OCI-LY1 (cell line): Measurements from ENCODE around the gene UBIAD1.
A peak's percentile ranks its signal among the peaks of the same experiment; 100 is the strongest.

Experiments used
- H2AFZ ChIP-seq: fragments of 200-600 bp; sonication (generic), shearing (Covaris generic); 2 replicates; pipeline ENCODE4 v1.6.0; 2014; ENCODE audit warnings: antibody characterized with exemption, mild to moderate bottlenecking, low read length
- H3F3A ChIP-seq: fragments of 200-600 bp; sonication (generic), shearing (Covaris generic); 2 replicates; pipeline ENCODE4 v1.6.0; 2014; ENCODE audit warnings: mild to moderate bottlenecking, antibody characterized with exemption, low read length, moderate library complexity; ENCODE audit not compliant: insufficient read depth
- H3K27ac ChIP-seq: fragments of 200-600 bp; sonication (generic); 2 replicates; pipeline ENCODE4 v1.5.1; 2014; ENCODE audit warnings: low read length, mixed run types, mild to moderate bottlenecking, low read depth; ENCODE audit not compliant: poor library complexity, severe bottlenecking
- H3K27me3 ChIP-seq: fragments of 200-600 bp; sonication (generic); 2 replicates; pipeline ENCODE4 v1.6.0; 2014; ENCODE audit warnings: antibody characterized with exemption, mild to moderate bottlenecking, low read length, moderate library complexity; ENCODE audit not compliant: insufficient read depth
- H3K36me3 ChIP-seq: fragments of 200-600 bp; sonication (generic); 2 replicates; pipeline ENCODE4 v1.6.1; 2014; ENCODE audit warnings: mild to moderate bottlenecking, antibody characterized with exemption, low read length, moderate library complexity, mixed read lengths; ENCODE audit not compliant: insufficient read depth
- H3K4me1 ChIP-seq: fragments of 200-600 bp; sonication (generic); 2 replicates; pipeline ENCODE4 v1.5.1; 2014; ENCODE audit warnings: mild to moderate bottlenecking, low read length, moderate library complexity; ENCODE audit not compliant: insufficient read depth, severe bottlenecking
- H3K4me2 ChIP-seq: fragments of 200-600 bp; sonication (generic), shearing (Covaris generic); 2 replicates; pipeline ENCODE4 v1.6.1; 2014; ENCODE audit warnings: low read length
- H3K4me3 ChIP-seq: fragments of 200-600 bp; sonication (generic); 2 replicates; pipeline ENCODE4 v1.5.1; 2014; ENCODE audit warnings: low read length, low read depth, mild to moderate bottlenecking, mixed read lengths; ENCODE audit not compliant: poor library complexity, severe bottlenecking
- H3K79me2 ChIP-seq: fragments of 200-600 bp; shearing (Covaris generic); 2 replicates; pipeline ENCODE4 v1.6.1; 2016; ENCODE audit warnings: mixed run types, low read length, mixed read lengths; ENCODE audit not compliant: insufficient read depth
- H3K9ac ChIP-seq: fragments of 200-600 bp; sonication (generic), shearing (Covaris generic); 2 replicates; pipeline ENCODE4 v1.6.1; 2014; ENCODE audit warnings: mild to moderate bottlenecking, low read length, mixed read lengths
- H3K9me2 ChIP-seq: fragments of 200-600 bp; sonication (generic), shearing (Covaris generic); 2 replicates; pipeline ENCODE4 v1.6.1; 2014; ENCODE audit warnings: low read depth, mild to moderate bottlenecking, low read length, mixed read lengths
- H3K9me3 ChIP-seq: fragments of 200-600 bp; shearing (Covaris generic); 2 replicates; pipeline ENCODE4 v1.6.1; 2014; ENCODE audit warnings: low read length, mixed read lengths
- H4K20me1 ChIP-seq: fragments of 200-600 bp; sonication (generic), shearing (Covaris generic); 2 replicates; pipeline ENCODE4 v1.6.0; 2016; ENCODE audit warnings: mild to moderate bottlenecking, low read length; ENCODE audit not compliant: insufficient read depth
- EZH2 ChIP-seq: fragments of 200-600 bp; sonication (generic), shearing (Covaris generic); IDR thresholded peaks from 2 replicates; pipeline ENCODE4 v1.8.0; 2017; ENCODE audit warnings: borderline replicate concordance, mixed run types, mild to moderate bottlenecking, antibody characterized with exemption, low read length, moderate library complexity, mixed read lengths
- TF ChIP-seq, protein P1 (sequence below): fragments of 200-600 bp; sonication (generic), shearing (Covaris generic); IDR thresholded peaks from 2 replicates; pipeline ENCODE4 v1.5.1; 2017; ENCODE audit warnings: mild to moderate bottlenecking, antibody characterized with exemption, low read length, moderate library complexity, mixed read lengths

Gene UBIAD1

DNA sequence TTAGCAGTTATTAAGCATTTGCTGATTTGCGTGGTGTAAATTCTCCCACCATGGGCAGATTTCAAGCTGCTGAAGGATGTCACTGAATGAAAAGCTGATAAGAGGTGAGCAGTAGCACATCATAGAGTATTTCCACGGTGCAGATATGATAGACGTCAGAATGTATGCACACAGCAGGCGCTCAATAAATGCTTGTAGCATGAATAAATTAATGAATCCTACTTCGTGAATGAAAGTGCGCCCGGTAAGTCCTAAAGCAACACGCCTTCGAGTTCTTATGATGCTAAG, 510 bp upstream of the UBIAD1 start:
- peak overlapping the region; percentile 58 for H3K4me3 ChIP-seq
- no peaks in the 10 kb centered on the region for H3K9me3 ChIP-seq
- H2AFZ ChIP-seq = no peak overlapping the region
- H4K20me1 ChIP-seq = no peaks in the 10 kb centered on the region
- H3K4me1 ChIP-seq = peaks cover 24% of the 10 kb centered on the region
- H3K4me2 ChIP-seq = peak overlapping the region; percentile 74
- H3K9ac ChIP-seq = peak overlapping the region; percentile 42; the same call in 1 of the 2 replicates
- no peak overlapping the region for H3K27ac ChIP-seq
- peaks cover 12% of the 10 kb centered on the region; the same call in 1 of the 2 replicates for H3K36me3 ChIP-seq
- TF ChIP-seq, protein P1, sequence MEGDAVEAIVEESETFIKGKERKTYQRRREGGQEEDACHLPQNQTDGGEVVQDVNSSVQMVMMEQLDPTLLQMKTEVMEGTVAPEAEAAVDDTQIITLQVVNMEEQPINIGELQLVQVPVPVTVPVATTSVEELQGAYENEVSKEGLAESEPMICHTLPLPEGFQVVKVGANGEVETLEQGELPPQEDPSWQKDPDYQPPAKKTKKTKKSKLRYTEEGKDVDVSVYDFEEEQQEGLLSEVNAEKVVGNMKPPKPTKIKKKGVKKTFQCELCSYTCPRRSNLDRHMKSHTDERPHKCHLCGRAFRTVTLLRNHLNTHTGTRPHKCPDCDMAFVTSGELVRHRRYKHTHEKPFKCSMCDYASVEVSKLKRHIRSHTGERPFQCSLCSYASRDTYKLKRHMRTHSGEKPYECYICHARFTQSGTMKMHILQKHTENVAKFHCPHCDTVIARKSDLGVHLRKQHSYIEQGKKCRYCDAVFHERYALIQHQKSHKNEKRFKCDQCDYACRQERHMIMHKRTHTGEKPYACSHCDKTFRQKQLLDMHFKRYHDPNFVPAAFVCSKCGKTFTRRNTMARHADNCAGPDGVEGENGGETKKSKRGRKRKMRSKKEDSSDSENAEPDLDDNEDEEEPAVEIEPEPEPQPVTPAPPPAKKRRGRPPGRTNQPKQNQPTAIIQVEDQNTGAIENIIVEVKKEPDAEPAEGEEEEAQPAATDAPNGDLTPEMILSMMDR = no peak
- no peak for TF ChIP-seq EZH2
- H3K9me2 ChIP-seq = no peaks in the 10 kb centered on the region
- no peaks in the 10 kb centered on the region for H3K27me3 ChIP-seq
- H3F3A ChIP-seq = no peaks in the 10 kb centered on the region
- H3K79me2 ChIP-seq = peaks cover 18% of the 10 kb centered on the region

DNA sequence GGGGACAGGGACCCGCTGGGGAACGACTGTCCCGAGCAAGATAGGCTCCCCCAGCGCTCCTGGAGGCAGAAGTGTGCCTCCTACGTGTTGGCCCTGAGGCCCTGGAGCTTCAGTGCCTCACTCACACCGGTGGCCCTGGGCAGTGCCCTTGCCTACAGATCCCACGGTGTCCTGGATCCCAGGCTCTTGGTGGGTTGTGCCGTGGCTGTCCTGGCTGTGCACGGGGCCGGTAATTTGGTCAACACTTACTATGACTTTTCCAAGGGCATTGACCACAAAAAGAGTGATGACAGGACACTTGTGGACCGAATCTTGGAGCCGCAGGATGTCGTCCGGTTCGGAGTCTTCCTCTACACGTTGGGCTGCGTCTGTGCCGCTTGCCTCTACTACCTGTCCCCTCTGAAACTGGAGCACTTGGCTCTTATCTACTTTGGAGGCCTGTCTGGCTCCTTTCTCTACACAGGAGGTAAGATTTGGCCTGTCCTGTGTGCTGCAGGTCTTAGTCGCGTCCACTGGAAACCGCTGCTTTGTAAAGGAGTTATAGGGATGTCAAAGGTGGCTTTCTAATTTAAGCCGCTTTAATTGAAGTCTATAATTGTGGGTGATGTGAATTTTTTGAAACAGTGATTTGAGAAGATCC, 717 bp downstream of the UBIAD1 start:
- Histone ChIP-seq H3K4me2 (peak overlapping the region; percentile 74), H4K20me1 (no peaks in the 10 kb centered on the region), H3K79me2 (peaks cover 18% of the 10 kb centered on the region), H3K36me3 (peaks cover 12% of the 10 kb centered on the region; the same call in 1 of the 2 replicates), H3K4me1 (peaks cover 24% of the 10 kb centered on the region), H3K27ac (peak overlapping the region; percentile 71), H3K9me3 (no peaks in the 10 kb centered on the region), H3K27me3 (no peaks in the 10 kb centered on the region), H3F3A (no peaks in the 10 kb centered on the region), H3K4me3 (peak overlapping the region; percentile 91), H3K9ac (peak overlapping the region; percentile 90), H3K9me2 (no peaks in the 10 kb centered on the region), H2AFZ (no peak overlapping the region)
- TF ChIP-seq, protein P1 = no peak
- no peak for TF ChIP-seq EZH2

DNA sequence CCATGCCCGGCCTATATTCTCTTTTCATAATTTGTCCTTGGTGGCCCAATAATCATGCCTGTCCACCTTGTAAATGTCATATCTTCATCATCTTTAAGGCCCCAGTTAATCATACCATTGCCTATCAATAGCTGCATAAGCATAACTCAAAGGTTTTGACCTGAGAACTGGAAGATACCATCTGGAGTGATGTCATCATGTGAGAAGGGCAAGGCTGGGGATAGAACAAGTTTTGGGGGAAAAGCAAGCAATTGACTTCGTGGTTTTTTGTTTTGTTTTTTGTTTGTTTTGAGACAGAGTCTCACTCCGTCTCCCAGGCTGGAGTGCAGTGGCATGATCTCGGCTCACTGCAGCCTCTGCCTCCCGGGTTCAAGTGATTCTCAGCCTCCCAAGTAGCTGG, 6.2 kb downstream of the UBIAD1 start:
- H3K79me2 ChIP-seq = peaks cover 15% of the 10 kb centered on the region
- H3K9me3 ChIP-seq = no peaks in the 10 kb centered on the region
- peaks cover 41% of the 10 kb centered on the region for H3K36me3 ChIP-seq
- H4K20me1 ChIP-seq = no peaks in the 10 kb centered on the region
- no peak overlapping the region for H3K9ac ChIP-seq
- no peaks in the 10 kb centered on the region for H3K9me2 ChIP-seq
- H3K27me3 ChIP-seq = no peaks in the 10 kb centered on the region
- no peak overlapping the region for H3K4me3 ChIP-seq
- no peaks in the 10 kb centered on the region for H3F3A ChIP-seq
- H2AFZ ChIP-seq = no peak overlapping the region
- no peak overlapping the region for H3K4me2 ChIP-seq
- no peak overlapping the region for H3K27ac ChIP-seq
- H3K4me1 ChIP-seq = peaks cover 40% of the 10 kb centered on the region
- no peak for TF ChIP-seq EZH2
- TF ChIP-seq, protein P1 = no peak
